B cell (primary cell): Measurements from ENCODE around the gene PLEKHG4B. TPM values are rescaled to one million over a fixed set of nuclear protein-coding genes. Genes with fewer than 3 reads are reported as not detected.

ENCODE experiments used
- ATAC-seq: fragments of 200-7000 bp; cut with Tn5 transposase; one replicate; pipeline ENCODE4 v1.10.0; 2021; ENCODE audit warnings: low read depth, mild to moderate bottlenecking, moderate number of reproducible peaks, moderate library complexity
- CTCF ChIA-PET: fragments of 350-600 bp; sonication (Branson Sonifier 250); formaldehyde crosslinking; loops from one replicate; lab custom pipeline; 2021; ENCODE audit warnings: antibody characterized with exemption, inconsistent platforms; lab: Charles Lee
- POLR2A ChIA-PET: fragments of 350-600 bp; sonication (Branson Sonifier 250); formaldehyde crosslinking; loops from one replicate; lab custom pipeline; 2021; ENCODE audit warnings: antibody characterized with exemption; lab: Charles Lee
- DNase-seq: peaks from one replicate; pipeline ENCODE4 v3.0.0; 2013
- H2AFZ ChIP-seq: 2 replicates; pipeline ENCODE4 v1.6.1; 2012; ENCODE audit warnings: mild to moderate bottlenecking, low read depth, low read length; ENCODE audit not compliant: insufficient read depth, poor library complexity, severe bottlenecking
- H3K27ac ChIP-seq, 2 donors: 1 replicate in 1 of 2; 2 replicates in 1 of 2; pipeline ENCODE4 v1.5.1; 2012 to 2013; ENCODE audit warnings: low read length in 2 of 2, mild to moderate bottlenecking in 2 of 2, moderate library complexity in 1 of 2
- H3K27me3 ChIP-seq, 4 experiments: fragments of 200-600 bp in 1 of 4; sonication (generic) in 1 of 4; replicated peaks in 1 of 4; 1 replicate in 2 of 4; 2 replicates in 2 of 4; pipeline versions ENCODE4 v1.6.1 to v1.7.0; 2013 to 2016; ENCODE audit warnings: low read length in 3 of 4, mild to moderate bottlenecking in 2 of 4, mixed read lengths in 1 of 4, moderate library complexity in 1 of 4; ENCODE audit not compliant: insufficient read depth in 4 of 4, control insufficient read depth in 3 of 4; ENCODE audit errors: control extremely low read depth in 1 of 4
- H3K36me3 ChIP-seq, 2 experiments: replicated peaks in 1 of 2; 1 replicate in 1 of 2; 2 replicates in 1 of 2; pipeline versions ENCODE4 v1.6.1 to v1.7.1; 2013; ENCODE audit warnings: low read length in 1 of 2; ENCODE audit not compliant: insufficient read depth in 2 of 2, control insufficient read depth in 1 of 2; ENCODE audit errors: control extremely low read depth in 1 of 2, extremely low read depth in 1 of 2
- H3K4me1 ChIP-seq, 2 donors: fragments of 200-600 bp in 1 of 2; sonication (generic) in 1 of 2; 1 replicate in 1 of 2; 2 replicates in 1 of 2; pipeline versions ENCODE4 v1.5.1 to v1.6.1; 2013 to 2017; ENCODE audit warnings: low read length in 2 of 2; ENCODE audit not compliant: control insufficient read depth in 2 of 2, insufficient read depth in 2 of 2
- H3K4me2 ChIP-seq: replicated peaks from 2 replicates; pipeline ENCODE3; 2012; ENCODE audit warnings: mild to moderate bottlenecking, low read depth, low read length; ENCODE audit not compliant: poor library complexity, severe bottlenecking
- H3K4me3 ChIP-seq, 5 experiments: fragments of 200-600 bp in 1 of 5; sonication (generic) in 1 of 5; 1 replicate in 3 of 5; 2 replicates in 2 of 5; pipeline versions ENCODE4 v1.5.1 to v1.7.0; 2011 to 2016; ENCODE audit warnings: low read length in 4 of 5, mild to moderate bottlenecking in 4 of 5, low read depth in 2 of 5, control low read depth in 1 of 5, moderate library complexity in 1 of 5; ENCODE audit not compliant: insufficient read depth in 1 of 5; ENCODE audit errors: control extremely low read depth in 1 of 5, extremely low read depth in 1 of 5
- H3K79me2 ChIP-seq: fragments of 200-600 bp; sonication (generic); one replicate; pipeline ENCODE4 v1.6.0; 2016; ENCODE audit warnings: low read length; ENCODE audit not compliant: control insufficient read depth, insufficient read depth
- H3K9ac ChIP-seq: fragments of 200-600 bp; sonication (generic); 2 replicates; pipeline ENCODE4 v1.6.1; 2017; ENCODE audit warnings: mild to moderate bottlenecking, low read length, moderate library complexity
- H3K9me3 ChIP-seq, 3 donors: one replicate each; pipeline versions ENCODE4 v1.6.1 to v1.7.1; 2013; ENCODE audit warnings: low read length in 2 of 3; ENCODE audit not compliant: control insufficient read depth in 2 of 3, insufficient read depth in 1 of 3; ENCODE audit errors: control extremely low read depth in 1 of 3
- H4K20me1 ChIP-seq: 2 replicates; pipeline ENCODE4 v1.6.0; 2012; ENCODE audit warnings: mild to moderate bottlenecking, low read length; ENCODE audit not compliant: insufficient read depth, control insufficient read depth, poor library complexity, severe bottlenecking
- H3K27ac Mint-ChIP-seq: one replicate; pipeline ENCODE4 v1.8.0; 2021; ENCODE audit warnings: mixed read lengths
- H3K27me3 Mint-ChIP-seq: one replicate; pipeline ENCODE4 v1.8.0; 2021; ENCODE audit warnings: mixed read lengths
- H3K4me1 Mint-ChIP-seq: one replicate; pipeline ENCODE4 v1.8.0; 2021; ENCODE audit warnings: mixed read lengths
- H3K4me3 Mint-ChIP-seq: one replicate; pipeline ENCODE4 v1.8.0; 2021; ENCODE audit warnings: mixed read lengths
- H3K9me3 Mint-ChIP-seq: one replicate; pipeline ENCODE4 v1.8.0; 2022; ENCODE audit warnings: mixed read lengths; ENCODE audit not compliant: insufficient read depth
- EZH2 ChIP-seq: IDR thresholded peaks from 2 replicates; pipeline ENCODE4 v1.6.1; 2012; ENCODE audit warnings: borderline replicate concordance, low read depth, mild to moderate bottlenecking, moderate library complexity, low read length; ENCODE audit not compliant: insufficient read depth, poor library complexity, severe bottlenecking
- WGBS: methylation state at CpG from one replicate; pipeline ENCODE4 v1.1.5; 2013; ENCODE audit warnings: missing lambda C conversion rate; ENCODE audit not compliant: insufficient coverage; 5-methylcytosine and 5-hydroxymethylcytosine counted together
- intact Hi-C: fragments of 100-400 bp; cut with micrococcal nuclease; formaldehyde crosslinking; loops from one replicate; pipeline ENCODE4 v1.10.0; 2022
- polyA plus RNA-seq: library from polyadenylated mRNA; depleted of rRNA; stranded (reverse); fragments of >200 nt; gene quantifications from 2 replicates; pipeline ENCODE4 v1.2.3, GENCODE V29; 2012
- total RNA-seq, 2 donors: library from RNA; stranded (reverse); fragments of 120-200 nt in 1 of 2; gene quantifications; 1 replicate in 1 of 2; 2 replicates in 1 of 2; pipeline versions ENCODE4 v1.2.3 to v1.2.4, GENCODE V29; 2013 to 2022
- TF ChIP-seq, protein P1 (sequence below): fragments of 200-600 bp; IDR thresholded peaks from one replicate; pipeline ENCODE4 v1.8.0; 2022; ENCODE audit warnings: antibody characterized with exemption, mild to moderate bottlenecking

PLEKHG4B gene
- total and polyA plus RNA-seq, 2 donors (not counting 1 experiment from before 2014, with no cell fraction given): not detected

DNA sequence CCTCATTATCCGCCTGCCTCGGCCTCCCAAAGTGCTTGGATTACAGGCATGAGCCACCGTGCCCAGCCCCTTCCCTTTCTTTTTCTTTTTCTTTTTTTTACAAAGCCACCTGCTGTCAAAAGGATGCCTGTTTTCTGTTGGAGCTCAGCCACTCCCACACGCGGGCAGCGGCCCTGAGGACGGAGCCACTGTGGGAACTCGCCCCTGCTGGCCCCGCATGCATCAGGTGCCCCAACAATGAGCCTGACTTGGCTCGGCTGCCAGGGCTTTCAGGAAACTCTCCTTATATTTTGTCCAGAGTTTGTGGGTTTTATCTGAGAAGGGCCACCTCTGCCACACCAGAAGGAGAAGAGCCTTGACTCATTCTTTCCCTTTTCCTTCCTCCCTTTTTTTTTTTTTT, 62.3 kb downstream of the PLEKHG4B start:
- Histone ChIP-seq H3K9ac (no peak overlapping the region), H3K27ac (no peak overlapping the region), H2AFZ (no peak overlapping the region), H3K4me2 (no peak overlapping the region), H3K9me3 (peaks cover 0 to 2% (median 0%) of the 10 kb centered on the region in 3 donors), H3K4me1 (no peaks in the 10 kb centered on the region), H4K20me1 (no peaks in the 10 kb centered on the region), H3K79me2 (no peaks in the 10 kb centered on the region), H3K4me3 (no peak overlapping the region), H3K36me3 (no peaks in the 10 kb centered on the region), H3K27me3 (no peaks in the 10 kb centered on the region)
- intact Hi-C loops: no loop called here
- H3K27ac Mint-ChIP-seq: no peak overlapping the region
- no peak overlapping the region for H3K4me3 Mint-ChIP-seq
- WGBS: 91% methylated on average over 10 of the region's 10 CpGs
- TF ChIP-seq EZH2: no peak
- TF ChIP-seq, protein P1, sequence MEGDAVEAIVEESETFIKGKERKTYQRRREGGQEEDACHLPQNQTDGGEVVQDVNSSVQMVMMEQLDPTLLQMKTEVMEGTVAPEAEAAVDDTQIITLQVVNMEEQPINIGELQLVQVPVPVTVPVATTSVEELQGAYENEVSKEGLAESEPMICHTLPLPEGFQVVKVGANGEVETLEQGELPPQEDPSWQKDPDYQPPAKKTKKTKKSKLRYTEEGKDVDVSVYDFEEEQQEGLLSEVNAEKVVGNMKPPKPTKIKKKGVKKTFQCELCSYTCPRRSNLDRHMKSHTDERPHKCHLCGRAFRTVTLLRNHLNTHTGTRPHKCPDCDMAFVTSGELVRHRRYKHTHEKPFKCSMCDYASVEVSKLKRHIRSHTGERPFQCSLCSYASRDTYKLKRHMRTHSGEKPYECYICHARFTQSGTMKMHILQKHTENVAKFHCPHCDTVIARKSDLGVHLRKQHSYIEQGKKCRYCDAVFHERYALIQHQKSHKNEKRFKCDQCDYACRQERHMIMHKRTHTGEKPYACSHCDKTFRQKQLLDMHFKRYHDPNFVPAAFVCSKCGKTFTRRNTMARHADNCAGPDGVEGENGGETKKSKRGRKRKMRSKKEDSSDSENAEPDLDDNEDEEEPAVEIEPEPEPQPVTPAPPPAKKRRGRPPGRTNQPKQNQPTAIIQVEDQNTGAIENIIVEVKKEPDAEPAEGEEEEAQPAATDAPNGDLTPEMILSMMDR: no peak
- ATAC-seq: no peak
- no peaks in the 10 kb centered on the region for H3K4me1 Mint-ChIP-seq
- peaks cover 2% of the 10 kb centered on the region for H3K9me3 Mint-ChIP-seq
- H3K27me3 Mint-ChIP-seq: peaks cover 3% of the 10 kb centered on the region
- DNase-seq: no peak
- POLR2A ChIA-PET: no interaction called here
- CTCF ChIA-PET: no interaction called here

DNA sequence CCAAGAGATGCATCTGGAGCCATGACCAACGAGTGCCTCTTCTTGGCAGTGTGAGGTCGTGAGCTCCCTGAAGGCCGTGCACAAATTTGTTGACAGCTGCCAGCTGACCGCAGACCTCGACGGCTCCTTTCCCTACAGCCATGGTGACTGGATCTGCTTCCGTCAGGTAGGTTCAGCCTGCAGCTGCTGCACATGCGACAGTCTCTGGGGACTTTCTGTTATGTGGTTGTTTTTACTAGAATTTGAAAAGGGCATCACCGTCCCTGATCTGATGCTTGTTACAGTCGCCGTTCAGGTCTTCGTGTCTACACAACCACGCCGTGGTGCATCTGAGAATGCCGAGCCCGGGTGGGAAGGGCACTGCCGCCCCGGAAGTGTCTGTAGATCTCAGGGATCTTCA, 62.9 kb downstream of the PLEKHG4B start:
- Mint-ChIP-seq H3K9me3 (no peaks in the 10 kb centered on the region), H3K27me3 (peaks cover 7% of the 10 kb centered on the region), H3K4me1 (no peaks in the 10 kb centered on the region), H3K4me3 (no peak overlapping the region), H3K27ac (no peak overlapping the region)
- Histone ChIP-seq H3K4me1 (no peaks in the 10 kb centered on the region), H3K9ac (no peak overlapping the region), H3K36me3 (no peaks in the 10 kb centered on the region), H3K27me3 (no peaks in the 10 kb centered on the region), H3K4me3 (no peak overlapping the region), H2AFZ (no peak overlapping the region), H4K20me1 (no peaks in the 10 kb centered on the region), H3K4me2 (no peak overlapping the region), H3K27ac (no peak overlapping the region), H3K9me3 (no peaks in the 10 kb centered on the region), H3K79me2 (no peaks in the 10 kb centered on the region)
- POLR2A ChIA-PET: no interaction called here
- TF ChIP-seq, protein P1: no peak
- TF ChIP-seq EZH2: no peak
- no peak for DNase-seq
- CTCF ChIA-PET: no interaction called here
- WGBS: 91% methylated on average over 18 of the region's 18 CpGs
- ATAC-seq: no peak
- intact Hi-C loops: no loop called here
